GM23338 (cell line): ENCODE results near the gene RAC2. TPM values are rescaled to one million over a fixed set of nuclear protein-coding genes. Genes with fewer than 3 reads are reported as not detected.

Source experiments
- ATAC-seq: fragments of 200-7000 bp; cut with Tn5 transposase; 3 replicates; pipeline ENCODE4 v1.9.1; 2020
- DNase-seq: peaks from one replicate; pipeline ENCODE4 v3.0.0-alpha.2; 2015; ENCODE audit warnings: low spot score
- H2AFZ ChIP-seq: fragments of 200-600 bp; sonication (generic); 2 replicates; pipeline ENCODE4 v1.8.0; 2016; ENCODE audit warnings: antibody characterized with exemption, mild to moderate bottlenecking, moderate library complexity
- H3F3A ChIP-seq: fragments of 200-600 bp; sonication (generic); replicated peaks from 2 replicates; pipeline ENCODE4 v1.8.0; 2017; ENCODE audit warnings: antibody characterized with exemption, mixed run types, low read depth
- H3K27ac ChIP-seq: fragments of 200-600 bp; sonication (generic); 2 replicates; pipeline ENCODE4 v1.6.1; 2016; ENCODE audit warnings: low read depth
- H3K27me3 ChIP-seq: fragments of 200-600 bp; sonication (generic); 2 replicates; pipeline ENCODE4 v1.8.0; 2016; ENCODE audit warnings: mild to moderate bottlenecking, mixed run types, moderate library complexity; ENCODE audit not compliant: insufficient read depth
- H3K36me3 ChIP-seq: fragments of 200-600 bp; sonication (generic); 2 replicates; pipeline ENCODE4 v1.8.0; 2016; ENCODE audit warnings: mild to moderate bottlenecking; ENCODE audit not compliant: insufficient read depth
- H3K4me1 ChIP-seq: fragments of 200-600 bp; sonication (generic); 2 replicates; pipeline ENCODE4 v1.8.0; 2016; ENCODE audit warnings: mild to moderate bottlenecking, moderate library complexity; ENCODE audit not compliant: insufficient read depth
- H3K4me2 ChIP-seq: fragments of 200-600 bp; sonication (generic); 2 replicates; pipeline ENCODE4 v1.7.1; 2017; ENCODE audit warnings: mixed run types
- H3K4me3 ChIP-seq: fragments of 200-600 bp; sonication (generic); 2 replicates; pipeline ENCODE4 v1.6.1; 2016; ENCODE audit warnings: mixed run types
- H3K79me2 ChIP-seq: fragments of 200-600 bp; sonication (generic); replicated peaks from 2 replicates; pipeline ENCODE4 v1.8.0; 2017; ENCODE audit warnings: mild to moderate bottlenecking; ENCODE audit not compliant: insufficient read depth
- H3K9me2 ChIP-seq: fragments of 200-600 bp; sonication (generic); 2 replicates; pipeline ENCODE4 v1.8.0; 2017; ENCODE audit not compliant: insufficient read depth
- H4K20me1 ChIP-seq: fragments of 200-600 bp; sonication (generic); replicated peaks from 2 replicates; pipeline ENCODE4 v1.8.0; 2017; ENCODE audit warnings: mild to moderate bottlenecking; ENCODE audit not compliant: insufficient read depth
- H3K27ac Mint-ChIP-seq: 2 replicates; pipeline ENCODE4 v1.8.0; 2020; ENCODE audit warnings: inconsistent platforms, mild to moderate bottlenecking, moderate library complexity, mixed read lengths
- H3K27me3 Mint-ChIP-seq: 3 replicates; pipeline ENCODE4 v1.8.0; 2022; ENCODE audit warnings: low read depth, mild to moderate bottlenecking, moderate library complexity, mixed read lengths, inconsistent platforms; ENCODE audit not compliant: insufficient read depth, poor library complexity
- H3K36me3 Mint-ChIP-seq: 3 replicates; pipeline ENCODE4 v1.8.0; 2021; ENCODE audit warnings: low read depth, mild to moderate bottlenecking, inconsistent platforms, moderate library complexity, mixed read lengths
- H3K4me1 Mint-ChIP-seq: 3 replicates; pipeline ENCODE4 v1.8.0; 2020; ENCODE audit warnings: mild to moderate bottlenecking, inconsistent platforms, mixed read lengths
- H3K4me3 Mint-ChIP-seq: 3 replicates; pipeline ENCODE4 v1.8.0; 2021; ENCODE audit warnings: moderate library complexity, mild to moderate bottlenecking, inconsistent platforms, mixed read lengths
- H3K9me3 Mint-ChIP-seq: 3 replicates; pipeline ENCODE4 v1.8.0; 2020; ENCODE audit warnings: moderate library complexity, mild to moderate bottlenecking, inconsistent platforms, mixed read lengths
- CREB1 ChIP-seq: fragments of 250-450 bp; sonication (Bioruptor Pico); IDR thresholded peaks from 2 replicates; pipeline ENCODE4 v1.5.0; 2020; ENCODE audit warnings: low read depth, mild to moderate bottlenecking, moderate library complexity
- CTCF ChIP-seq, 2 experiments: fragments of 200-600 bp in 1 of 2; sonication (generic) in 1 of 2; conservative IDR thresholded peaks; 2 replicates each; pipeline versions ENCODE4 v1.5.1 to v1.6.1; 2016 to 2017; ENCODE audit warnings: antibody characterized with exemption in 2 of 2, low read depth in 2 of 2, mild to moderate bottlenecking in 2 of 2, moderate library complexity in 1 of 2
- ETS1 ChIP-seq: IDR thresholded peaks from 2 replicates; pipeline ENCODE4 v1.6.1; 2016; ENCODE audit warnings: antibody characterized with exemption
- EZH2 ChIP-seq: fragments of 200-600 bp; sonication (generic); IDR thresholded peaks from one replicate; pipeline ENCODE4 v1.8.0; 2017; ENCODE audit warnings: antibody characterized with exemption, mild to moderate bottlenecking, low read depth; ENCODE audit not compliant: unreplicated experiment
- EZH2phosphoT487 ChIP-seq: fragments of 200-600 bp; sonication (generic); IDR thresholded peaks from one replicate; pipeline ENCODE4 v1.8.1; 2018; ENCODE audit warnings: antibody characterized with exemption; ENCODE audit not compliant: unreplicated experiment
- JUNB ChIP-seq: IDR thresholded peaks from one replicate; pipeline ENCODE4 v1.6.1; 2016; ENCODE audit warnings: antibody characterized with exemption; ENCODE audit not compliant: unreplicated experiment
- NANOG ChIP-seq: IDR thresholded peaks from 2 replicates; pipeline ENCODE4 v1.6.1; 2016; ENCODE audit warnings: antibody characterized with exemption, borderline replicate concordance
- POLR2AphosphoS5 ChIP-seq: IDR thresholded peaks from 2 replicates; pipeline ENCODE4 v1.6.1; 2016; ENCODE audit warnings: antibody characterized with exemption, low read depth
- REST ChIP-seq: IDR thresholded peaks from one replicate; pipeline ENCODE4 v1.6.1; 2018; ENCODE audit warnings: antibody characterized with exemption; ENCODE audit not compliant: unreplicated experiment
- STAT1 ChIP-seq: IDR thresholded peaks from one replicate; pipeline ENCODE4 v1.6.1; 2016; ENCODE audit warnings: antibody characterized with exemption; ENCODE audit not compliant: unreplicated experiment
- ZNF114 ChIP-seq: fragments of 250-450 bp; sonication (Bioruptor Pico); IDR thresholded peaks from 2 replicates; pipeline ENCODE4 v1.5.0; 2020; ENCODE audit warnings: mild to moderate bottlenecking, moderate library complexity
- ZNF331 ChIP-seq: fragments of 250-450 bp; sonication (Bioruptor Pico); IDR thresholded peaks from 2 replicates; pipeline ENCODE4 v1.5.0; 2020; ENCODE audit warnings: low read depth, mild to moderate bottlenecking, moderate library complexity
- ZNF462 ChIP-seq: fragments of 250-450 bp; sonication (Bioruptor Pico); IDR thresholded peaks from 2 replicates; pipeline ENCODE4 v1.5.0; 2020; ENCODE audit warnings: mild to moderate bottlenecking, moderate library complexity
- polyA plus RNA-seq: library from polyadenylated mRNA; unstranded; fragments of >200 nt; fragmentation: Nextera tagmentation; extraction: Ambion mirVana; gene quantifications from 2 replicates; pipeline ENCODE4 v1.2.1, GENCODE V29; 2016
- total RNA-seq: library from RNA; depleted of rRNA; stranded (reverse); fragments of >200 nt; shearing (Covaris generic); gene quantifications from 2 replicates; pipeline ENCODE4 v1.2.3, GENCODE V29; 2014

The RAC2 gene
- total and polyA plus RNA-seq, 2 experiments from 2014 or later: 2.4 to 2.7 TPM

- Histone ChIP-seq H3K79me2 (no peaks in the 10 kb centered on the region), H3K36me3 (no peaks in the 10 kb centered on the region), H4K20me1 (no peaks in the 10 kb centered on the region), H3K4me2 (no peak overlapping the region), H3K27me3 (peaks cover 2% of the 10 kb centered on the region), H3K4me3 (no peak overlapping the region), H3K27ac (no peak overlapping the region), H3K4me1 (peaks cover 15% of the 10 kb centered on the region; the same call in 1 of the 2 replicates), H2AFZ (no peak overlapping the region), H3K9me2 (no peaks in the 10 kb centered on the region), H3F3A (no peaks in the 10 kb centered on the region)
- no peak for TF ChIP-seq ZNF462 (CRISPR knock-in tag)
- no peak for TF ChIP-seq CREB1 (CRISPR knock-in tag)
- no peak for TF ChIP-seq CTCF (conservative IDR thresholded peaks at IDR 0.05; ENCODE audit: low read depth in 2 of 2)
- TF ChIP-seq POLR2AphosphoS5: no peak
- no peak for TF ChIP-seq STAT1
- no peak for TF ChIP-seq ETS1
- TF ChIP-seq JUNB: no peak
- TF ChIP-seq ZNF331 (CRISPR knock-in tag): no peak
- no peak for TF ChIP-seq NANOG
- TF ChIP-seq EZH2phosphoT487: no peak
- no peak for TF ChIP-seq EZH2
- no peak for TF ChIP-seq ZNF114
- no peak for TF ChIP-seq REST
- DNase-seq (no peak), ATAC-seq (no peak)
- Mint-ChIP-seq H3K9me3 (no peaks in the 10 kb centered on the region; the same call in 1 of the 3 replicates), H3K27ac (no peak overlapping the region), H3K36me3 (no peaks in the 10 kb centered on the region), H3K4me1 (peaks cover 30% of the 10 kb centered on the region), H3K27me3 (peaks cover 13% of the 10 kb centered on the region), H3K4me3 (no peak overlapping the region)
These were observed 10.8 kb upstream of the RAC2 start for GRCh38 chr22:37254867-37255233.
